ENCODE results near the gene CHST8. TPM values are rescaled to one million over a fixed set of nuclear protein-coding genes. Genes with fewer than 3 reads are reported as not detected.
"Not testable (repeated sequence)": the region's sequence is repeated elsewhere in the genome, so short reads cannot be mapped to it uniquely, and the experiment has no call there.

Gene CHST8
- total RNA-seq, 2 experiments from 2014 or later = not detected

DNA sequence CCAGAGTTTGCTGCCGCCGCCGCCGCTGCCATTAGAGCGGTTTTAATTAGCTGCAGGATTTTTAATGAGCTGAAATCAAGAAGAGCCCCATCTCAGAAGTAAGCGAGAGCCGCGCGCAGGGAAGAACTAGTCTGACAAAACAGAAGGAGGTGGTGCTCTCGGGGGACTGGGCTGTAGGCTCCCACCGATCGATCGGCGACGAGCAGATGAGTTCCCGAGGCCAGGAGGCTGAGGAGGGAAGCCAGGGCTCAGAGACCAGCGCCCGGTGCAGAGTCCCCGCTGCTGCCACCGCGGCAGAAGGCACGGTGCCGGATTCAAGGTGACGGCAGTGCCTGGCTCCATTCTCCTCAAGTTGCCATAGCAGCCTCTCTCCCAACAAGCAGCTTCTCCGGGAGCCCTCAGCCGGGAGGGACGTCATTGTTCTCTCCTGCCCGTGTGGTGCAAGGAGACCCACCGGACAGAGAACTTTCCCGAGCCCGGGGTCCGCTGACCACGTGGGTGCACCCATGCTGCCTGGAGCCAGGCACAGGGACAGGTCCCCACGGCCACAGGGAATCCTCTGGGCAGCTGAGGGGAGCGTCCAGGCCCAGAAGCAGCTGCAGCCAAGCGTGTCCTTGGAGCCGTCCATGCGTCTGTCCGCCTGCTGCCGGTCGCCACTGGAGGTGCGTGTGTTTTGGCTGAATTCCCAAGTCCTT, 62.9 kb downstream of the CHST8 start:
- no peak overlapping the region for H3K4me3 Mint-ChIP-seq
- no peaks in the 10 kb centered on the region for H3K4me1 Mint-ChIP-seq
- H3K9me3 Mint-ChIP-seq = no peaks in the 10 kb centered on the region
- no peak for DNase-seq
- no peak overlapping the region for H3K27ac Mint-ChIP-seq
- no peaks in the 10 kb centered on the region for H3K36me3 Mint-ChIP-seq
- peaks cover 41% of the 10 kb centered on the region for H3K27me3 Mint-ChIP-seq

- H3K4me1 Mint-ChIP-seq = no peaks in the 10 kb centered on the region
- peaks cover 38% of the 10 kb centered on the region for H3K27me3 Mint-ChIP-seq
- DNase-seq = no peak
- no peak overlapping the region for H3K4me3 Mint-ChIP-seq
- no peaks in the 10 kb centered on the region for H3K9me3 Mint-ChIP-seq
- H3K36me3 Mint-ChIP-seq = no peaks in the 10 kb centered on the region
- H3K27ac Mint-ChIP-seq = no peak overlapping the region
These were observed 63.8 kb downstream of the CHST8 start for GRCh38 chr19:33685541-33685940.

DNA sequence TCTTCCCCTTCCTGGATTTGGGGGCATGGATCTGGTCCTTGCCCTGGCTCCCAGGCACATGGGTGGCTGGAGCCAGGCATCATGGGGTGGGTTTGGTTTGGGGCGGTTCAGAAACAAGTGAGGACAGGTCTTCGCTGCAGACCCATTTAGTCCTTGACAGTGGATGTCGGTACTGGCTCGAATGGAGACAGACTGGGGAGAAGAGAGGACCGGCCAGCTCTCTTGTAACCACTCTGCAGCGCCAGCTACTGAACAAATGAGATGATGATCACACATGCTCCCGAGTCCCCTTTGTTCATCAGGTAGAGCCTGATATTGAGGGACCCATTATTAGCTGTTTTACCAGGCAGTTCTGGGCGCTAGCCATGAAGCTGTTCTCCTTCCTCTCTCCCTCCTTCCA, 64.5 kb downstream of the CHST8 start:
- Mint-ChIP-seq H3K9me3 (no peaks in the 10 kb centered on the region), H3K4me1 (no peaks in the 10 kb centered on the region), H3K27ac (no peak overlapping the region), H3K27me3 (peaks cover 38% of the 10 kb centered on the region), H3K4me3 (no peak overlapping the region), H3K36me3 (no peaks in the 10 kb centered on the region)
- DNase-seq = no peak

DNA sequence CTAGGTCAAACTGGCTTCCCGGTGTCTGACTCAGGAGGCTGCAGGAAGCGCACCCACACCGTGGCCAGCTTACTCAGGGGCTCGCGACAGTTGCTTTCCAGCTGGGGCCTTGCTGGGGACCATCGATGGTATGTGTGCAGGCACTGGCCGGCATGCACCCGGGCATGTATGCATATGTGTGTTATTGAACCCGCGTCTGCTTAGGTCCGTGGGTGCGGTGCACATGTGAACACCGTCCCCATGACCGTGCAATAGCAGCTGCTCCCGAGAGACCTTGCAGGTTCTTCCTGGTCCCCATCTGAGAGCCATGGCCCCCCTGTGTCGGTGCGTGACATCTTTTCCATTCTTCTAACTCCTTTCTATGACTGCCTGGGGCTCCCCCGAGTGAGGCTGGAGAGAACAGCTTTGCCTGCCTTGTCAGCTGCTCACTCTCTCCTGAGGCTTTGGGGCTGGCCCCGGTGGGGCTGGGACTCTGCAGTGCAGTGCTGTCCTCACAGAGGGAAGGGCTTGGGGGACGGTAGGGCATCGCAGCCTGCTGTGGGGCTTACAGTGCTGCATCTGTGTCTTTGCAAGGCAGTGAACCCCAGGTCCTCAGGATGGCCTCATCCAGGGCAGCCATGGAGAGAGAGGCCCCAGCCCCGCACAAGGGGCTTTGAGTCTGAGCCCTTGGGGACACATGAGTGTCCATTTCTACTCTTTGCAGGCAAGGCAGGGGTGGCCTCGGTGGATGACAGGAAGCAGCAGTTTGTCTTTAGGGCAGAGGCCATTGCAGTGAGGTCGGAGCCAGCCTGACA, 65.1 kb downstream of the CHST8 start:
- no peak overlapping the region for H3K27ac Mint-ChIP-seq
- H3K27me3 Mint-ChIP-seq = peaks cover 38% of the 10 kb centered on the region
- no peak for DNase-seq
- H3K9me3 Mint-ChIP-seq = no peaks in the 10 kb centered on the region
- H3K4me3 Mint-ChIP-seq = no peak overlapping the region
- no peaks in the 10 kb centered on the region for H3K4me1 Mint-ChIP-seq
- no peaks in the 10 kb centered on the region for H3K36me3 Mint-ChIP-seq

GRCh38 chr19:33687481-33688170, 65.9 kb downstream of the CHST8 start:
- H3K36me3 Mint-ChIP-seq = no peaks in the 10 kb centered on the region
- peaks cover 35% of the 10 kb centered on the region for H3K27me3 Mint-ChIP-seq
- no peak overlapping the region for H3K27ac Mint-ChIP-seq
- H3K4me1 Mint-ChIP-seq = no peaks in the 10 kb centered on the region
- DNase-seq = no peak
- H3K4me3 Mint-ChIP-seq = no peak overlapping the region
- H3K9me3 Mint-ChIP-seq = no peaks in the 10 kb centered on the region

DNA sequence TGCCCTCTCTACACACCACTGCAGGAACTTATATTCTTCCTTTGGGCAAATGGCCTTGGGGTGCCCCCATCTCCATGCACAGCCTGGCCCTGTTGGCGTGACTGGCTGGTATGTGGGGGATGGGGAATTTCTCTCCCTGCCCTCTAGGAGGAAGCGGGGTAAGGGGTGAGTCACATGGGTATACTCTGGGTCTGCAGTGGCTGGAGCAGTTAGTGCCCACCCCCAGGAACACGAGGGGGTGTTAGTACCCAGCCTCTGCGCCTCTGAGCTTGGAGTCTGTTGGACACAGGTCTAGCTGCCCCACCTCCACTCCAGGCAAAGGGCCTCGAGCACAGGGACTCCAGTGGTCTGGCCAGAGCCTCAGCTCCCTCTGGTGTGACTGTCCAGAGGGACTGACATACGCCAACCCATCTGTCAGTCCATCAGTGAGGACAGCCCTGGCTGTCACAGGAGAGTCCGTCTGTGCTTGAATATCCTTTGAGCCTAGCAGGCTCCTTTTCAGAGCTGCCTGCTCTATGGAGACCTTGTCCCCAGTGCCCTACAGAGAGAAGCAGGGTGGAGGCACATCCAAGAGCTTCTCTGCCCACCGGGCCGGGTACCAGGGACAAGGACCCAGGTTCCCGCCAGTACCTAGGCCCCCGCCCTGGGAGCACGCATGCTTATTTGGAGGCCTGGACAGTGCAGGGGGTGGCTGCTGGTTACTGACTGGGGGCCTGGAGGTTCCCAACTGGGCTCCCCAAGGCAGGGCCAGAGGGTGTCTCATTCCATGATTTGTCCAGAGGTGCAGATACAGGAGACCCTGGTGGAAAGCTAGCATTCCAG, 66.6 kb downstream of the CHST8 start:
- no peak for DNase-seq
- no peaks in the 10 kb centered on the region for H3K9me3 Mint-ChIP-seq
- H3K27me3 Mint-ChIP-seq = peaks cover 28% of the 10 kb centered on the region
- H3K36me3 Mint-ChIP-seq = no peaks in the 10 kb centered on the region
- H3K4me1 Mint-ChIP-seq = no peaks in the 10 kb centered on the region
- H3K4me3 Mint-ChIP-seq = no peak overlapping the region
- H3K27ac Mint-ChIP-seq = no peak overlapping the region

- Mint-ChIP-seq H3K9me3 (no peaks in the 10 kb centered on the region), H3K36me3 (no peaks in the 10 kb centered on the region), H3K27me3 (peaks cover 23% of the 10 kb centered on the region), H3K4me3 (no peak overlapping the region), H3K4me1 (no peaks in the 10 kb centered on the region), H3K27ac (no peak overlapping the region)
- no peak for DNase-seq
These were observed 67.5 kb downstream of the CHST8 start for GRCh38 chr19:33689138-33689746.

DNA sequence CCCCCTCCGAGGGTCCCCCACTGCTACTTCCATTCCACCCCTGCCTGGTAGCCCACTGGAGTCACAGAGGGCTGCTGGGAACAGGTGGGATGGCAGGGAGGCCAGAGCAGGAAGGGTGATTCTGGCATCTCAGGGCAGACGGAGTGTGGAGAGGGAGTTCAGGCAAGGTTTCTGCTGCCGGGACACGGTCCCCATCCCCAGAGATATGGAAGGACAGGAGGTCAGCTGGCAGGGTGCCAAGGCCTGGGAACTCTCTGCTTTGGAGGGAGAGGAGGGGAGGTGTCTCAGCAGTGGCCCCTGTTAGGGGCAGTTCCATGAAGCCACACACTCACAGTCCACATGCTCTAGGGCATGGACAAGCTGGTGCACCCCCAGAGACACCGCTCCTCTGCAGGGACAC, 68.1 kb downstream of the CHST8 start:
- Mint-ChIP-seq H3K27ac (no peak overlapping the region), H3K4me1 (no peaks in the 10 kb centered on the region), H3K4me3 (no peak overlapping the region), H3K9me3 (no peaks in the 10 kb centered on the region), H3K27me3 (peaks cover 21% of the 10 kb centered on the region), H3K36me3 (no peaks in the 10 kb centered on the region)
- DNase-seq = no peak

GRCh38 chr19:33690378-33691029, 68.8 kb downstream of the CHST8 start:
- Mint-ChIP-seq H3K36me3 (no peaks in the 10 kb centered on the region), H3K9me3 (no peaks in the 10 kb centered on the region), H3K27ac (no peak overlapping the region), H3K4me3 (no peak overlapping the region), H3K27me3 (peaks cover 17% of the 10 kb centered on the region), H3K4me1 (no peaks in the 10 kb centered on the region)
- no peak for DNase-seq

- DNase-seq = no peak
- H3K9me3 Mint-ChIP-seq = no peaks in the 10 kb centered on the region
- no peak overlapping the region for H3K4me3 Mint-ChIP-seq
- no peaks in the 10 kb centered on the region for H3K4me1 Mint-ChIP-seq
- H3K27me3 Mint-ChIP-seq = peaks cover 12% of the 10 kb centered on the region
- H3K36me3 Mint-ChIP-seq = no peaks in the 10 kb centered on the region
- H3K27ac Mint-ChIP-seq = no peak overlapping the region
These were observed 69.3 kb downstream of the CHST8 start for GRCh38 chr19:33691030-33691427.

GRCh38 chr19:33691736-33692135, 70.0 kb downstream of the CHST8 start:
- Mint-ChIP-seq H3K27me3 (peaks cover 6% of the 10 kb centered on the region), H3K36me3 (no peaks in the 10 kb centered on the region), H3K27ac (no peak overlapping the region), H3K9me3 (no peaks in the 10 kb centered on the region), H3K4me3 (no peak overlapping the region), H3K4me1 (no peaks in the 10 kb centered on the region)
- no peak for DNase-seq

- Mint-ChIP-seq H3K27ac (no peak overlapping the region), H3K4me1 (no peaks in the 10 kb centered on the region), H3K4me3 (no peak overlapping the region), H3K9me3 (no peaks in the 10 kb centered on the region), H3K36me3 (no peaks in the 10 kb centered on the region), H3K27me3 (no peaks in the 10 kb centered on the region)
- DNase-seq = no peak
These were observed 71.9 kb downstream of the CHST8 start for GRCh38 chr19:33693678-33694077.

GRCh38 chr19:33695547-33695946, 73.8 kb downstream of the CHST8 start:
- H3K27me3 Mint-ChIP-seq = not testable (repeated sequence)

DNA sequence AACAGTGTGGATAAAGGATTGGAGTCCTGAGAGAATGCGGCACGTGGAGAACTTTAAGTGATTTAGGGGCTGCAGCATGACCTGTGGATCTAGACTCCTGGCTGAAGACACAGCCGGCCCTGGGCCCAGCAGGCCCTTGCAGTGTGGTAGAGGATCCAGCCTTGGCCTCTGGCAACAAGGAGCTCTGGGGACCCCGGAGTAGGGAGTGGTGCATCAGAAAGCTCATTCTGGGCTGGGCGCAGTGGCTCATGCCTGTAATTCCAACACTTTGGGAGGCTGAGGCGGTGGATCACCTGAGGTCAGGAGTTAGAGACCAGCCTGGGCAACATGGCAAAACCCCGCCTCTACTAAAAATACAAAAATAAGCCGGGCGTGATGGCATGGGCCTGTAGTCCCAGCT, 76.0 kb downstream of the CHST8 start:
- no peaks in the 10 kb centered on the region for H3K27me3 Mint-ChIP-seq
- H3K36me3 Mint-ChIP-seq = no peaks in the 10 kb centered on the region
- DNase-seq = no peak
- no peak overlapping the region for H3K27ac Mint-ChIP-seq
- H3K4me3 Mint-ChIP-seq = no peak overlapping the region
- no peaks in the 10 kb centered on the region for H3K4me1 Mint-ChIP-seq
- no peaks in the 10 kb centered on the region for H3K9me3 Mint-ChIP-seq

More at GRCh38 chr19:33695547-33695946, 73.8 kb downstream of the CHST8 start:
- H3K4me1 Mint-ChIP-seq, H3K27ac Mint-ChIP-seq, H3K36me3 Mint-ChIP-seq, H3K4me3 Mint-ChIP-seq, H3K9me3 Mint-ChIP-seq, DNase-seq: not testable (repeated sequence)

All from activated naive CD8-positive, alpha-beta T cell treated with anti-CD3 and anti-CD28 coated beads for 36 hours (primary cell).